ENCODE data around the gene PNPLA6. TPM values are rescaled to one million over a fixed set of nuclear protein-coding genes. Genes with fewer than 3 reads are reported as not detected.

Gene PNPLA6
- total and polyA plus RNA-seq, 2 of the 4 experiments (the other 2 are of a cell fraction): 17.9 to 52.7 TPM

GRCh38 chr19:7602935-7603497, 67.5 kb downstream of the PNPLA6 start:
- ChIA-PET POLR2A (ENCODE audit: unreplicated experiment) (interaction anchor here (0.6 kb wide), 1 partner anchor 11 kb away, joined by 3 read pairs; no protein-coding TSS in a partner anchor), CTCF (no interaction called here)
- Histone ChIP-seq H2AFZ (replicated peaks; ENCODE audit: low read length, poor library complexity) (no peak overlapping the region), H4K8ac (ENCODE audit: low read depth in 2 of 2, low read length in 2 of 2) (no peak overlapping the region), H2AK5ac (ENCODE audit: low read depth, low read length) (no peak overlapping the region), H3K36me3 (ENCODE audit: control insufficient read depth, insufficient read depth, low read length) (no peaks in the 10 kb centered on the region), H3K4me1 (ENCODE audit: control insufficient read depth, insufficient read depth, low read length) (no peaks in the 10 kb centered on the region), H3K4me3 (ENCODE audit: insufficient read depth, low read depth, low read length) (no peak overlapping the region), H4K91ac (ENCODE audit: insufficient read depth, low read depth, low read length) (no peak overlapping the region), H3K27ac (ENCODE audit: insufficient read depth, low read length) (no peak overlapping the region), H3K9me1 (ENCODE audit: insufficient read depth, low read length) (no peaks in the 10 kb centered on the region), H2BK5ac (ENCODE audit: low read depth, low read length, poor library complexity, severe bottlenecking) (no peak overlapping the region), H4K5ac (ENCODE audit: low read depth, low read length) (no peak overlapping the region), H3K9me3 (ENCODE audit: control insufficient read depth, insufficient read depth, low read length) (no peaks in the 10 kb centered on the region), H3K79me1 (ENCODE audit: low read depth in 1 of 2, low read length in 2 of 2) (no peaks in the 10 kb centered on the region), H3K14ac (replicated peaks; ENCODE audit: low read depth, low read length) (no peak overlapping the region), H3K18ac (ENCODE audit: low read depth, low read length) (no peak overlapping the region), H2BK120ac (ENCODE audit: low read depth, low read length) (no peak overlapping the region), H2AK9ac (replicated peaks; ENCODE audit: low read depth, low read length, poor library complexity) (no peak overlapping the region), H2BK20ac (ENCODE audit: low read depth, low read length) (no peak overlapping the region), H4K20me1 (ENCODE audit: insufficient read depth, low read length) (no peaks in the 10 kb centered on the region), H3K4ac (ENCODE audit: low read depth, low read length) (no peak overlapping the region), H3K23ac (ENCODE audit: low read depth, low read length) (no peak overlapping the region), H3K27me3 (ENCODE audit: control insufficient read depth, insufficient read depth, low read length) (peaks cover 9% of the 10 kb centered on the region; the same call in 1 of the 2 replicates), H3K56ac (ENCODE audit: extremely low read depth, insufficient read depth, low read length) (no peak overlapping the region), H3K4me2 (ENCODE audit: low read depth, low read length) (no peak overlapping the region), H2BK15ac (ENCODE audit: low read depth, low read length) (no peak overlapping the region), H3K9ac (ENCODE audit: low read depth, low read length) (no peak overlapping the region)
- DNase-seq (no peak), ATAC-seq (ENCODE audit: low read depth) (no peak)
- intact Hi-C loops (cut with micrococcal nuclease): no loop called here
- in situ Hi-C loops (cut with MboI; ENCODE audit: low sequenced_read_pairs): no loop called here
- BruUV-seq (replicated peaks): no TSS peak
- TF ChIP-seq MXI1 (IDR thresholded peaks at IDR 0.05; ENCODE audit: borderline replicate concordance, low read depth, low read length) (no peak), RCOR1 (IDR thresholded peaks at IDR 0.05; ENCODE audit: insufficient replicate concordance, low read length) (no peak), FOS (IDR thresholded peaks at IDR 0.05; ENCODE audit: low read depth, low read length) (no peak), POLR2A (IDR thresholded peaks at IDR 0.05; ENCODE audit: low read depth, low read length) (no peak), MAZ (IDR thresholded peaks at IDR 0.05; ENCODE audit: borderline replicate concordance, low read depth, low read length) (no peak), ELK1 (IDR thresholded peaks at IDR 0.05; ENCODE audit: borderline replicate concordance, low read depth, low read length) (no peak), CEBPB (IDR thresholded peaks at IDR 0.05; ENCODE audit: low read depth, low read length) (no peak), NFE2L2 (IDR thresholded peaks at IDR 0.05; ENCODE audit: low read depth, low read length) (no peak), CTCF (conservative IDR thresholded peaks at IDR 0.05; ENCODE audit: low read depth, low read length) (no peak), USF2 (IDR thresholded peaks at IDR 0.05; ENCODE audit: low read depth, low read length) (no peak), RAD21 (IDR thresholded peaks at IDR 0.05; ENCODE audit: low read length) (no peak), CHD1 (IDR thresholded peaks at IDR 0.05; ENCODE audit: low read depth, low read length) (no peak), SMC3 (IDR thresholded peaks at IDR 0.05; ENCODE audit: low read depth, low read length) (no peak), BHLHE40 (IDR thresholded peaks at IDR 0.05; ENCODE audit: low read depth, low read length) (no peak), RFX5 (IDR thresholded peaks at IDR 0.05; ENCODE audit: low read depth, low read length) (no peak), MAFK (IDR thresholded peaks at IDR 0.05; ENCODE audit: low read depth, low read length) (no peak)
- dilution Hi-C loops (cut with HindIII; ENCODE audit: low sequenced_read_pairs, unreplicated experiment): no loop called here
- WGBS, 2 experiments (ENCODE audit: extremely low coverage in 2 of 2, insufficient read length in 1 of 2): no CpG with 5 or more reads among the region's 11 CpGs
